IMR-90 (cell line): ENCODE data around the gene TEX52. TPM values are rescaled to one million over a fixed set of nuclear protein-coding genes. Genes with fewer than 3 reads are reported as not detected.

Experiments
- ATAC-seq: fragments of 200-7000 bp; cut with Tn5 transposase; 2 replicates; pipeline ENCODE4 v1.9.1; 2020; ENCODE audit warnings: low read depth, mild to moderate bottlenecking, moderate library complexity
- BruUV-seq: library from RNA; stranded (reverse); fragments of 400-500 nt; replicated peaks from 2 replicates; lab custom pipeline; 2021; lab: Mats Ljungman, UMichigan
- CTCF ChIA-PET: fragments of 300-600 bp; formaldehyde crosslinking; extraction: SDS; loops from one replicate; lab custom pipeline; 2021; ENCODE audit warnings: antibody characterized with exemption; lab: Yijun Ruan, JAX
- POLR2A ChIA-PET: fragments of 300-600 bp; sonication (Branson Sonifier 250); formaldehyde crosslinking; loops from one replicate; lab custom pipeline; 2022; ENCODE audit warnings: antibody characterized with exemption; ENCODE audit not compliant: unreplicated experiment; lab: Charles Lee
- DNase-seq: peaks from one replicate; pipeline ENCODE4 v3.0.0; 2013
- H2AFZ ChIP-seq: replicated peaks from 2 replicates; pipeline ENCODE3; 2013; ENCODE audit warnings: low read length, mild to moderate bottlenecking; ENCODE audit not compliant: poor library complexity
- H2AK5ac ChIP-seq: 2 replicates; pipeline ENCODE4 v1.6.1; 2013; ENCODE audit warnings: low read depth, low read length, inconsistent platforms
- H2AK9ac ChIP-seq: replicated peaks from 2 replicates; pipeline ENCODE3; 2013; ENCODE audit warnings: mild to moderate bottlenecking, low read depth, low read length, moderate library complexity; ENCODE audit not compliant: poor library complexity
- H2BK120ac ChIP-seq: 2 replicates; pipeline ENCODE4 v1.6.1; 2013; ENCODE audit warnings: low read depth, low read length, inconsistent platforms
- H2BK15ac ChIP-seq: 3 replicates; pipeline ENCODE4 v1.6.1; 2013; ENCODE audit warnings: low read depth, low read length, inconsistent platforms
- H2BK20ac ChIP-seq: 2 replicates; pipeline ENCODE4 v1.6.1; 2013; ENCODE audit warnings: low read depth, mild to moderate bottlenecking, inconsistent platforms, low read length, moderate library complexity
- H2BK5ac ChIP-seq: 2 replicates; pipeline ENCODE4 v1.6.1; 2013; ENCODE audit warnings: mild to moderate bottlenecking, low read depth, low read length, inconsistent platforms; ENCODE audit not compliant: poor library complexity, severe bottlenecking
- H3K14ac ChIP-seq: replicated peaks from 2 replicates; pipeline ENCODE4 v1.6.1; 2013; ENCODE audit warnings: low read depth, low read length, inconsistent platforms
- H3K18ac ChIP-seq: 2 replicates; pipeline ENCODE4 v1.6.1; 2013; ENCODE audit warnings: low read depth, low read length, control low read depth
- H3K23ac ChIP-seq: 2 replicates; pipeline ENCODE4 v1.6.1; 2013; ENCODE audit warnings: low read depth, low read length, inconsistent platforms
- H3K27ac ChIP-seq: 2 replicates; pipeline ENCODE4 v1.5.1; 2013; ENCODE audit warnings: mild to moderate bottlenecking, control low read depth, low read length; ENCODE audit not compliant: insufficient read depth
- H3K27me3 ChIP-seq: 2 replicates; pipeline ENCODE4 v1.6.1; 2013; ENCODE audit warnings: low read length; ENCODE audit not compliant: control insufficient read depth, insufficient read depth
- H3K36me3 ChIP-seq: 2 replicates; pipeline ENCODE4 v1.6.1; 2013; ENCODE audit warnings: low read length, mixed read lengths; ENCODE audit not compliant: control insufficient read depth, insufficient read depth
- H3K4ac ChIP-seq: 2 replicates; pipeline ENCODE4 v1.6.1; 2013; ENCODE audit warnings: low read depth, low read length, inconsistent platforms
- H3K4me1 ChIP-seq: 2 replicates; pipeline ENCODE4 v1.6.1; 2013; ENCODE audit warnings: low read length, mixed read lengths; ENCODE audit not compliant: control insufficient read depth, insufficient read depth
- H3K4me2 ChIP-seq: 2 replicates; pipeline ENCODE4 v1.6.1; 2013; ENCODE audit warnings: low read depth, mild to moderate bottlenecking, control low read depth, low read length, moderate library complexity
- H3K4me3 ChIP-seq: 2 replicates; pipeline ENCODE4 v1.5.1; 2013; ENCODE audit warnings: low read depth, mild to moderate bottlenecking, control low read depth, low read length, moderate library complexity; ENCODE audit not compliant: insufficient read depth
- H3K56ac ChIP-seq: 2 replicates; pipeline ENCODE4 v1.6.1; 2013; ENCODE audit warnings: low read length, inconsistent platforms; ENCODE audit not compliant: insufficient read depth; ENCODE audit errors: extremely low read depth
- H3K79me1 ChIP-seq, 2 experiments: 2 replicates each; pipeline ENCODE4 v1.6.1; 2013; ENCODE audit warnings: low read length in 2 of 2, inconsistent platforms in 1 of 2, low read depth in 1 of 2
- H3K9ac ChIP-seq: 2 replicates; pipeline ENCODE4 v1.6.1; 2013; ENCODE audit warnings: low read depth, low read length, control low read depth
- H3K9me1 ChIP-seq: 2 replicates; pipeline ENCODE4 v1.6.1; 2013; ENCODE audit warnings: low read length, inconsistent platforms; ENCODE audit not compliant: insufficient read depth
- H3K9me3 ChIP-seq: 2 replicates; pipeline ENCODE4 v1.6.1; 2013; ENCODE audit warnings: low read length; ENCODE audit not compliant: control insufficient read depth, insufficient read depth
- H4K20me1 ChIP-seq: 2 replicates; pipeline ENCODE4 v1.6.1; 2013; ENCODE audit warnings: low read length, inconsistent platforms; ENCODE audit not compliant: insufficient read depth
- H4K5ac ChIP-seq: 2 replicates; pipeline ENCODE4 v1.6.1; 2013; ENCODE audit warnings: mild to moderate bottlenecking, low read depth, low read length, control low read depth
- H4K8ac ChIP-seq, 2 experiments: 2 replicates each; pipeline ENCODE4 v1.6.1; 2013; ENCODE audit warnings: low read depth in 2 of 2, low read length in 2 of 2, control low read depth in 1 of 2, inconsistent platforms in 1 of 2
- H4K91ac ChIP-seq: 2 replicates; pipeline ENCODE4 v1.6.1; 2013; ENCODE audit warnings: low read depth, low read length, inconsistent platforms; ENCODE audit not compliant: insufficient read depth
- BHLHE40 ChIP-seq: fragments of 150-350 bp; IDR thresholded peaks from 2 replicates; pipeline ENCODE4 v1.6.1; 2016; ENCODE audit warnings: mild to moderate bottlenecking, low read depth, low read length
- MAFK ChIP-seq: IDR thresholded peaks from 2 replicates; pipeline ENCODE4 v1.6.1; 2012; ENCODE audit warnings: low read depth, low read length, improper control_type of control experiment
- MAZ ChIP-seq: IDR thresholded peaks from 2 replicates; pipeline ENCODE4 v1.6.1; 2012; ENCODE audit warnings: low read depth, mild to moderate bottlenecking, low read length, improper control_type of control experiment, moderate library complexity, borderline replicate concordance
- NFE2L2 ChIP-seq: fragments of 150-350 bp; IDR thresholded peaks from 2 replicates; pipeline ENCODE4 v1.6.1; 2016; ENCODE audit warnings: low read depth, mild to moderate bottlenecking, low read length
- RAD21 ChIP-seq: IDR thresholded peaks from 2 replicates; pipeline ENCODE4 v1.6.1; 2012; ENCODE audit warnings: low read length, improper control_type of control experiment
- RCOR1 ChIP-seq: IDR thresholded peaks from 2 replicates; pipeline ENCODE4 v1.6.1; 2012; ENCODE audit warnings: mild to moderate bottlenecking, low read length, improper control_type of control experiment; ENCODE audit not compliant: insufficient replicate concordance
- RFX5 ChIP-seq: IDR thresholded peaks from 2 replicates; pipeline ENCODE4 v1.8.0; 2012; ENCODE audit warnings: low read depth, mild to moderate bottlenecking, low read length, moderate library complexity
- WGBS, 2 experiments: methylation state at CpG; one replicate each; pipeline versions ENCODE4 v1.1.5 to v1.1.7; 2013; ENCODE audit warnings: missing lambda C conversion rate in 2 of 2; ENCODE audit not compliant: insufficient read length in 1 of 2; ENCODE audit errors: extremely low coverage in 2 of 2; 5-methylcytosine and 5-hydroxymethylcytosine counted together
- dilution Hi-C: fragments of 300-500 bp; cut with HindIII; formaldehyde crosslinking; loops from one replicate; pipeline ENCODE4 v1.14.3; 2018; ENCODE audit warnings: low sequenced_read_pairs; ENCODE audit not compliant: unreplicated experiment
- in situ Hi-C: fragments of 300-500 bp; cut with MboI; formaldehyde crosslinking; loops from 3 replicates; pipeline ENCODE4 v1.14.3; 2019; ENCODE audit warnings: low sequenced_read_pairs, inconsistent platforms, mixed read lengths
- intact Hi-C: fragments of 100-400 bp; cut with micrococcal nuclease; formaldehyde crosslinking; loops from 2 replicates; pipeline ENCODE4 v1.10.0; 2022
- polyA plus RNA-seq, 3 experiments: library from polyadenylated mRNA; depleted of rRNA; stranded (reverse); fragments of >200 nt; gene quantifications; 2 replicates each; pipeline ENCODE4 v1.2.3, GENCODE V29; 2012; ENCODE audit warnings: low replicate concordance in 1 of 3
- total RNA-seq: library from RNA; depleted of rRNA; stranded (reverse); fragments of >200 nt; gene quantifications from 2 replicates; pipeline ENCODE4 v1.2.3, GENCODE V29; 2012

The TEX52 gene
- total and polyA plus RNA-seq, 2 of the 4 experiments (the other 2 are of a cell fraction): not detected

DNA sequence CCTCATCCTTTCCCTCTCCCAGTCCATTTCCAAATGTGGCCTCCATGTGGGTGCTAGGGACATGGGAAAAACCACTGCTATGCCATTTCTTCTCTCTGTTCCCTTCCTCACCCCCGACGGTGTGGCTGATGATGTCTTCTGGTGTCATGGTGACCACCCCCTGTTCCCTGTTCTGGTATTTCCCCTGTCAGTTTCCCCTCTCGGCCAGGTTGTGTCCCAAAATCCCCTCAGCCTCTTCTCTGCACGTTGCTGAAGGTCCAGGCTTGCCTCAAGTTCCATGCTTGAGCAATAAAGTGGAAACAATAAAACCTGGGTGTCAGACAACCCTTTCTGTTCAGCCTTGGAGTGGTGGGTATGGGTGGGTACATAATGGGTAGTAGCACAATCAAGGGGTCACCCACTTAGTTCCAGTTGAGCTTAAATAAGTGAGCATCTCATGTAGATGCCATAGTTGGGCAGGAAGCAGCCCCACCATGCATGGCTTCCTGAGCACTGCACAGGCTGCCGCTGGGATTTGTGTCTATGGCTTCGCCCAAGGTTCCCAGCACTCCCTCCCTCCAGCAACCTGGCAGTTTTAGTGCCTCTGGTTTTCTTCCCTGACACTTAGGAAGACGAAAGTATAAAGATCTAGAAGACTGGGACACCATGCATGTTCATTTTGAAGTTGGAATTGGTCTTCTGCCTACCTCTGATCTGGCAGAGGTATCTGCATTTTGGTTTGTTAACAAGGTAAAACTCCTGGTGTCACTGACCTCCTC is 53.0 kb downstream of the TEX52 start (continued):
- no peak for TF ChIP-seq BHLHE40

DNA sequence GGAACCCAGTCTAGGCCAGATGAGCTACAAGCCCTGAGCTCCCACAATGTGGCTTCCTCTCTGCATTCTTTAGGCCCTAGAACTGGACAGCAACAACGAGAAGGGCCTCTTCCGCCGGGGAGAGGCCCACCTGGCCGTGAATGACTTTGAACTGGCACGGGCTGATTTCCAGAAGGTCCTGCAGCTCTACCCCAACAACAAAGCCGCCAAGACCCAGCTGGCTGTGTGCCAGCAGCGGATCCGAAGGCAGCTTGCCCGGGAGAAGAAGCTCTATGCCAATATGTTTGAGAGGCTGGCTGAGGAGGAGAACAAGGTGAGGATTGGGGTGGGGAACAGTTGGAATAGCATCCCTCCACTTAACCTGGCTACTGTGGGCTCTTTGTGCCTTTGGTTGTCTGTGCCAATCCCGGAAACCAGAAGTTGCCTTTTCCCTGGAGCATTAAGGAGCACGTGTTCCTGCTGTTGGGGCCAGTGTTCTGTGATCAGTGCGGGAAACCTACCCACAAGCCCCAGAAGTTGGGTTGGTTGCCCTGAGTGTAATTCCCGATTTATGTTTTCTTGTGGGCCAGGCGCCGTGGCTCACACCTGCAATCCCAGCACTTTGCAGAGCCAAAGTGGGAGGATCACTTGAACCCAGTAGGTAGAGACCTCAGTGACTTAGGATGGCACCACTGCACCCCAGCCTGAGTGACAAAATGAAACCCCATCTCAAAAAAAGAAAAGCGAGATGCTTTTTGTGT is 55.6 kb downstream of the TEX52 start:
- no peak overlapping the region for H3K56ac ChIP-seq
- 88% methylated on average over 7 of the region's 16 CpGs; no CpG with 5 or more reads in 1 of the 2 experiments for WGBS, 2 experiments
- no peak overlapping the region for H3K4me3 ChIP-seq
- H3K36me3 ChIP-seq: peaks cover 43% of the 10 kb centered on the region
- CTCF ChIA-PET: interaction anchor here (1.1 kb wide), 1 partner anchor 13 kb away, joined by 3 read pairs; no protein-coding TSS in a partner anchor
- no peak for ATAC-seq
- no peak overlapping the region for H3K4ac ChIP-seq
- H4K91ac ChIP-seq: no peak overlapping the region
- H4K5ac ChIP-seq: no peak overlapping the region
- no peak overlapping the region for H2BK120ac ChIP-seq
- POLR2A ChIA-PET: no interaction called here
- peaks cover 16% of the 10 kb centered on the region for H3K4me1 ChIP-seq
- H2AK9ac ChIP-seq: no peak overlapping the region
- in situ Hi-C loops (no loop called here), intact Hi-C loops (no loop called here), dilution Hi-C loops (no loop called here)
- no peak overlapping the region for H3K14ac ChIP-seq
- no peak overlapping the region for H3K27ac ChIP-seq
- no peak overlapping the region for H3K18ac ChIP-seq
- H2BK5ac ChIP-seq: no peak overlapping the region
- no peak overlapping the region for H3K9ac ChIP-seq
- H3K4me2 ChIP-seq: no peak overlapping the region
- no peak overlapping the region for H3K23ac ChIP-seq
- H4K8ac ChIP-seq: no peak overlapping the region
- H3K27me3 ChIP-seq: no peaks in the 10 kb centered on the region
- TF ChIP-seq MAZ (no peak), MAFK (no peak), RFX5 (no peak), RAD21 (no peak), NFE2L2 (no peak), RCOR1 (no peak)
- peaks cover 30 to 45% of the 10 kb centered on the region in 2 experiments for H3K79me1 ChIP-seq
- H3K9me1 ChIP-seq: peaks cover 14% of the 10 kb centered on the region; the same call in 1 of the 2 replicates
- no peak overlapping the region for H2AK5ac ChIP-seq
- peaks cover 28% of the 10 kb centered on the region for H4K20me1 ChIP-seq
- DNase-seq: no peak
- no TSS peak for BruUV-seq
- no peak overlapping the region for H2BK20ac ChIP-seq
- H2AFZ ChIP-seq: no peak overlapping the region
- H3K9me3 ChIP-seq: no peaks in the 10 kb centered on the region
- H2BK15ac ChIP-seq: no peak overlapping the region
